H1 (cell line): ENCODE data around the gene SLC9A3.

Experiments
- RAD21 ChIP-seq, 2 experiments: IDR thresholded peaks in 1 of 2; conservative IDR thresholded peaks in 1 of 2; 2 replicates each; pipeline ENCODE4 v1.6.1; 2011; ENCODE audit warnings: low read depth in 2 of 2, low read length in 2 of 2, improper control_type of control experiment in 1 of 2, inconsistent platforms in 1 of 2, mild to moderate bottlenecking in 1 of 2, moderate library complexity in 1 of 2
- TCF12 ChIP-seq: IDR thresholded peaks from 2 replicates; pipeline ENCODE4 v1.6.1; 2011; ENCODE audit warnings: low read depth, mild to moderate bottlenecking, low read length

GRCh38 chr5:497090-497700 is 27.1 kb downstream of the SLC9A3 start:
- TF ChIP-seq RAD21 (IDR thresholded peaks at IDR 0.05 in 1 of 2, conservative IDR thresholded peaks at IDR 0.05 in 1 of 2; ENCODE audit: low read depth in 2 of 2, low read length in 2 of 2) (no peak), TCF12 (no peak)
